ENCODE data around the gene TRAPPC3. TPM values are rescaled to one million over a fixed set of nuclear protein-coding genes. Genes with fewer than 3 reads are reported as not detected.
A peak's percentile ranks its signal among the peaks of the same experiment; 100 is the strongest.

The TRAPPC3 gene
- total and polyA plus RNA-seq, 9 of the 15 experiments (the other 6 are each of a cell fraction or from before 2014, with no cell fraction given), result 20.6 to 141 (median 112) TPM

DNA sequence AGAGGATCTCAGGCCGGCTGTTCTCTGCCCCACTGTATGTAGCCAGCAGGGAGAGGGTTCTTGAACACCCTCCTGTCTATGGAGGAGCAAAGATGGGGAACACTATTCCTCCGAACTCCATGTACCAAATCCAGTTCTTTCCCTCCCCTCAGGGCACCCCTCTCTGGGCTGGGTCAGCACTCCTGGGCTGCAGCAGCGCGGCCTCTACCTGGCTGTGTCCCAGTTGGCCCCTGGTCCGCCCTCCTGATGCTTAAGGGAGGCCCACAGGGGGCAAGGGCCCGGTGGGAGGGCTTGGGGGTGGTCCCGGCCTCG lies 61.1 kb downstream of the TRAPPC3 start:
- peak overlapping the region; percentile 99 for H2AFZ ChIP-seq (ENCODE audit: low read depth, low read length)
- peaks cover 18 to 42% of the 10 kb centered on the region in 2 experiments; a peak in 4 of 5 replicates for H3K4me1 ChIP-seq (replicated peaks in 1 of 2; ENCODE audit: control insufficient read depth in 2 of 2, insufficient read depth in 2 of 2, low read length in 2 of 2)
- peak; percentile 12 for ATAC-seq
- H3K36me3 ChIP-seq (ENCODE audit: control insufficient read depth, insufficient read depth, low read length), result peaks cover 32% of the 10 kb centered on the region; the same call in 2 of the 3 replicates
- TF ChIP-seq, protein P1, sequence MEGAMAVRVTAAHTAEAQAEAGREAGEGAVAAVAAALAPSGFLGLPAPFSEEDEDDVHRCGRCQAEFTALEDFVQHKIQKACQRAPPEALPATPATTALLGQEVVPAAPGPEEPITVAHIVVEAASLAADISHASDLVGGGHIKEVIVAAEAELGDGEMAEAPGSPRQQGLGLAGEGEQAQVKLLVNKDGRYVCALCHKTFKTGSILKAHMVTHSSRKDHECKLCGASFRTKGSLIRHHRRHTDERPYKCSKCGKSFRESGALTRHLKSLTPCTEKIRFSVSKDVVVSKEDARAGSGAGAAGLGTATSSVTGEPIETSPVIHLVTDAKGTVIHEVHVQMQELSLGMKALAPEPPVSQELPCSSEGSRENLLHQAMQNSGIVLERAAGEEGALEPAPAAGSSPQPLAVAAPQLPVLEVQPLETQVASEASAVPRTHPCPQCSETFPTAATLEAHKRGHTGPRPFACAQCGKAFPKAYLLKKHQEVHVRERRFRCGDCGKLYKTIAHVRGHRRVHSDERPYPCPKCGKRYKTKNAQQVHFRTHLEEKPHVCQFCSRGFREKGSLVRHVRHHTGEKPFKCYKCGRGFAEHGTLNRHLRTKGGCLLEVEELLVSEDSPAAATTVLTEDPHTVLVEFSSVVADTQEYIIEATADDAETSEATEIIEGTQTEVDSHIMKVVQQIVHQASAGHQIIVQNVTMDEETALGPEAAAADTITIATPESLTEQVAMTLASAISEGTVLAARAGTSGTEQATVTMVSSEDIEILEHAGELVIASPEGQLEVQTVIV (CRISPR knock-in tag; IDR thresholded peaks at IDR 0.05; ENCODE audit: borderline replicate concordance), result 0 out of 2 replicates have a peak, but pooled peaks have one; percentile 38
- TF ChIP-seq ZNF232 (CRISPR knock-in tag; IDR thresholded peaks at IDR 0.05) (0 out of 2 replicates have a peak, but pooled peaks have one; percentile 38), PHB2 (IDR thresholded peaks at IDR 0.05; ENCODE audit: low read depth) (0 out of 2 replicates have a peak, but pooled peaks have one; percentile 35), SRSF9 (IDR thresholded peaks at IDR 0.05; ENCODE audit: borderline replicate concordance, low read depth, low read length) (no peak), SNIP1 (IDR thresholded peaks at IDR 0.05; ENCODE audit: low read depth) (no peak), ZNF431 (CRISPR knock-in tag; IDR thresholded peaks at IDR 0.05) (0 out of 2 replicates have a peak, but pooled peaks have one; percentile 43), GABPA (tag; conservative IDR thresholded peaks at IDR 0.05; ENCODE audit: low read depth) (0 out of 2 replicates have a peak, but pooled peaks have one; percentile 82)
- TF ChIP-seq, protein P2, sequence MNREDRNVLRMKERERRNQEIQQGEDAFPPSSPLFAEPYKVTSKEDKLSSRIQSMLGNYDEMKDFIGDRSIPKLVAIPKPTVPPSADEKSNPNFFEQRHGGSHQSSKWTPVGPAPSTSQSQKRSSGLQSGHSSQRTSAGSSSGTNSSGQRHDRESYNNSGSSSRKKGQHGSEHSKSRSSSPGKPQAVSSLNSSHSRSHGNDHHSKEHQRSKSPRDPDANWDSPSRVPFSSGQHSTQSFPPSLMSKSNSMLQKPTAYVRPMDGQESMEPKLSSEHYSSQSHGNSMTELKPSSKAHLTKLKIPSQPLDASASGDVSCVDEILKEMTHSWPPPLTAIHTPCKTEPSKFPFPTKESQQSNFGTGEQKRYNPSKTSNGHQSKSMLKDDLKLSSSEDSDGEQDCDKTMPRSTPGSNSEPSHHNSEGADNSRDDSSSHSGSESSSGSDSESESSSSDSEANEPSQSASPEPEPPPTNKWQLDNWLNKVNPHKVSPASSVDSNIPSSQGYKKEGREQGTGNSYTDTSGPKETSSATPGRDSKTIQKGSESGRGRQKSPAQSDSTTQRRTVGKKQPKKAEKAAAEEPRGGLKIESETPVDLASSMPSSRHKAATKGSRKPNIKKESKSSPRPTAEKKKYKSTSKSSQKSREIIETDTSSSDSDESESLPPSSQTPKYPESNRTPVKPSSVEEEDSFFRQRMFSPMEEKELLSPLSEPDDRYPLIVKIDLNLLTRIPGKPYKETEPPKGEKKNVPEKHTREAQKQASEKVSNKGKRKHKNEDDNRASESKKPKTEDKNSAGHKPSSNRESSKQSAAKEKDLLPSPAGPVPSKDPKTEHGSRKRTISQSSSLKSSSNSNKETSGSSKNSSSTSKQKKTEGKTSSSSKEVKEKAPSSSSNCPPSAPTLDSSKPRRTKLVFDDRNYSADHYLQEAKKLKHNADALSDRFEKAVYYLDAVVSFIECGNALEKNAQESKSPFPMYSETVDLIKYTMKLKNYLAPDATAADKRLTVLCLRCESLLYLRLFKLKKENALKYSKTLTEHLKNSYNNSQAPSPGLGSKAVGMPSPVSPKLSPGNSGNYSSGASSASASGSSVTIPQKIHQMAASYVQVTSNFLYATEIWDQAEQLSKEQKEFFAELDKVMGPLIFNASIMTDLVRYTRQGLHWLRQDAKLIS (CRISPR knock-in tag; IDR thresholded peaks at IDR 0.05), result 0 out of 2 replicates have a peak, but pooled peaks have one; percentile 3
- H3K9ac ChIP-seq (ENCODE audit: insufficient read depth in 1 of 2, low read depth in 2 of 2, low read length in 2 of 2), result peak overlapping the region; percentile 70 to 96; a peak in 3 of 4 replicates
- in situ Hi-C loops (cut with MboI) (no loop called here), intact Hi-C loops (cut with micrococcal nuclease) (loop anchor here (5.0 kb wide), 2 partner anchors 156 to 231 kb away; partner anchors contain the start of gene AGO3)
- CTCF ChIA-PET (ENCODE audit: low intra/inter-chr PET ratio), result no interaction called here
- DNase-seq (ENCODE audit: extremely low read depth in 1 of 4, low spot score in 3 of 4), result no peak
- no peaks in the 10 kb centered on the region for H3K27me3 ChIP-seq (ENCODE audit: control insufficient read depth in 2 of 2, insufficient read depth in 2 of 2, low read length in 2 of 2)
- no peak for FAIRE-seq
- H3K4me2 ChIP-seq (ENCODE audit: insufficient read depth, low read length), result peak overlapping the region; percentile 97
- no peaks in the 10 kb centered on the region for H3K9me3 ChIP-seq (replicated peaks; ENCODE audit: control insufficient read depth, insufficient read depth, low read depth, low read length)
- H3K9me1 ChIP-seq (ENCODE audit: control insufficient read depth, insufficient read depth, low read length), result peaks cover 6% of the 10 kb centered on the region
- peak overlapping the region; percentile 57; the same call in 2 of the 3 replicates for H3K27ac ChIP-seq (ENCODE audit: extremely low read depth, low read depth, low read length)
- H3K4me3 ChIP-seq, result peak overlapping the region; percentile 92
- no TSS peak for BruUV-seq (replicated peaks)
- H3K79me2 ChIP-seq (ENCODE audit: control insufficient read depth, insufficient read depth, low read length), result peaks cover 21% of the 10 kb centered on the region
- POLR2A ChIA-PET, result interaction anchor here (0.6 to 1.9 kb wide), 2 partner anchors 13 to 108 kb away, joined by 4 to 5 read pairs; no protein-coding TSS in a partner anchor
- WGBS (ENCODE audit: insufficient coverage, low coverage, missing lambda C conversion rate), result 40% methylated on average over 7 of the region's 8 CpGs
- H4K20me1 ChIP-seq (replicated peaks; ENCODE audit: control insufficient read depth, insufficient read depth, low read length), result no peaks in the 10 kb centered on the region

Data from K562 (cell line).